ENCODE results near the gene KRT37.

- TF ChIP-seq CTCF (IDR thresholded peaks at IDR 0.05 in 4 of 5, conservative IDR thresholded peaks at IDR 0.05 in 1 of 5): no peak
- TF ChIP-seq POLR2A (IDR thresholded peaks at IDR 0.05): no peak
Measured at GRCh38 chr17:41468346-41468745, 44.0 kb upstream of the KRT37 start.

All from gastrocnemius medialis (tissue), 4 donors.